CD4-positive, alpha-beta T cell treated with Interferon gamma for 1 hour (primary cell): Measurements from ENCODE around the gene CCDC9B.
A peak's percentile ranks its signal among the peaks of the same experiment; 100 is the strongest.

Experiments
- DNase-seq: peaks from one replicate; pipeline ENCODE4 v3.0.0-alpha.2; 2020

Gene CCDC9B

GRCh38 chr15:40344217-40344616 is 3.5 kb upstream of the CCDC9B start:
- DNase-seq, result no peak

- no peak for DNase-seq
Measured at GRCh38 chr15:40343512-40343911, 2.8 kb upstream of the CCDC9B start.

- no peak for DNase-seq
Measured at GRCh38 chr15:40342416-40343320, 1.9 kb upstream of the CCDC9B start.

- DNase-seq, result no peak
Measured at GRCh38 chr15:40340038-40340739, 550 bp downstream of the CCDC9B start.

GRCh38 chr15:40339621-40339945 is 1.2 kb downstream of the CCDC9B start:
- DNase-seq, result no peak

GRCh38 chr15:40338921-40339620 is 1.7 kb downstream of the CCDC9B start:
- DNase-seq, result no peak

- peak; percentile 77 for DNase-seq
Measured at GRCh38 chr15:40338041-40338657, 2.6 kb downstream of the CCDC9B start.

GRCh38 chr15:40337597-40337996 is 3.1 kb downstream of the CCDC9B start:
- DNase-seq, result no peak

GRCh38 chr15:40336744-40337122 is 4.0 kb downstream of the CCDC9B start:
- DNase-seq, result no peak

GRCh38 chr15:40335938-40336743 is 4.6 kb downstream of the CCDC9B start:
- no peak for DNase-seq

- no peak for DNase-seq
Measured at GRCh38 chr15:40334941-40335795, 5.6 kb downstream of the CCDC9B start.

GRCh38 chr15:40334541-40334940 is 6.2 kb downstream of the CCDC9B start:
- DNase-seq, result no peak

GRCh38 chr15:40333922-40334492 is 6.7 kb downstream of the CCDC9B start:
- peak; percentile 70 for DNase-seq

GRCh38 chr15:40332113-40332781 is 8.5 kb downstream of the CCDC9B start:
- no peak for DNase-seq

- DNase-seq, result no peak
Measured at GRCh38 chr15:40331637-40332036, 9.1 kb downstream of the CCDC9B start.

GRCh38 chr15:40331026-40331425 is 9.7 kb downstream of the CCDC9B start:
- no peak for DNase-seq

- no peak for DNase-seq
Measured at GRCh38 chr15:40330368-40330836, 10.3 kb downstream of the CCDC9B start.

GRCh38 chr15:40329804-40330203 is 10.9 kb downstream of the CCDC9B start:
- DNase-seq, result no peak

GRCh38 chr15:40328751-40329150 is 12.0 kb downstream of the CCDC9B start:
- no peak for DNase-seq

- no peak for DNase-seq
Measured at GRCh38 chr15:40328176-40328575, 12.6 kb downstream of the CCDC9B start.
